Posterior cingulate gyrus (tissue), 11 donors: ENCODE data around the gene AUTS2.

ENCODE experiments used
- DNase-seq, 10 donors: peaks; one replicate each; pipeline versions ENCODE4 v3.0.0 to v3.0.0-alpha.2; 2020 to 2021; ENCODE audit warnings: mixed read lengths in 3 of 10
- intact Hi-C: fragments of 100-400 bp; cut with DNase I; formaldehyde crosslinking; loops from one replicate; pipeline ENCODE4 v1.15.1; 2023

The AUTS2 gene

GRCh38 chr7:70294211-70294911 is 696.1 kb downstream of the AUTS2 start:
- intact Hi-C loops, result no loop called here
- DNase-seq, result no peak

- no peak for DNase-seq
- intact Hi-C loops, result no loop called here
These were observed 700.7 kb downstream of the AUTS2 start for GRCh38 chr7:70298780-70299471.

- intact Hi-C loops, result no loop called here
- DNase-seq, result no peak
These were observed 701.2 kb downstream of the AUTS2 start for GRCh38 chr7:70299472-70299807.

- intact Hi-C loops, result no loop called here
- no peak for DNase-seq
These were observed 703.5 kb downstream of the AUTS2 start for GRCh38 chr7:70301673-70302185.

GRCh38 chr7:70303309-70303708 is 705.0 kb downstream of the AUTS2 start:
- intact Hi-C loops, result no loop called here
- DNase-seq, result no peak

GRCh38 chr7:70303780-70304179 is 705.5 kb downstream of the AUTS2 start:
- no peak for DNase-seq
- intact Hi-C loops, result no loop called here

- no peak for DNase-seq
- intact Hi-C loops, result no loop called here
These were observed 707.9 kb downstream of the AUTS2 start for GRCh38 chr7:70306173-70306572.

GRCh38 chr7:70307544-70308106 is 709.4 kb downstream of the AUTS2 start:
- DNase-seq, result no peak
- intact Hi-C loops, result no loop called here

- DNase-seq, result no peak
- intact Hi-C loops, result no loop called here
These were observed 714.1 kb downstream of the AUTS2 start for GRCh38 chr7:70312336-70312735.

- intact Hi-C loops, result no loop called here
- DNase-seq, result no peak
These were observed 715.0 kb downstream of the AUTS2 start for GRCh38 chr7:70313271-70313670.

GRCh38 chr7:70313687-70314086 is 715.4 kb downstream of the AUTS2 start:
- intact Hi-C loops, result no loop called here
- no peak for DNase-seq

- DNase-seq, result no peak
- intact Hi-C loops, result no loop called here
These were observed 715.9 kb downstream of the AUTS2 start for GRCh38 chr7:70314221-70314620.

GRCh38 chr7:70316745-70317144 is 718.5 kb downstream of the AUTS2 start:
- intact Hi-C loops, result no loop called here
- no peak for DNase-seq

- intact Hi-C loops, result no loop called here
These were observed 719.1 kb downstream of the AUTS2 start for GRCh38 chr7:70317356-70317755.

GRCh38 chr7:70318511-70318910 is 720.2 kb downstream of the AUTS2 start:
- intact Hi-C loops, result no loop called here
- no peak for DNase-seq

More at GRCh38 chr7:70317356-70317755, 719.1 kb downstream of the AUTS2 start:
- DNase-seq, result no peak

GRCh38 chr7:70319057-70319456 is 720.8 kb downstream of the AUTS2 start:
- no peak for DNase-seq
- intact Hi-C loops, result no loop called here

GRCh38 chr7:70321016-70321590 is 722.8 kb downstream of the AUTS2 start:
- DNase-seq, result no peak
- intact Hi-C loops, result no loop called here

- DNase-seq, result no peak
- intact Hi-C loops, result no loop called here
These were observed 724.6 kb downstream of the AUTS2 start for GRCh38 chr7:70322856-70323255.

GRCh38 chr7:70325509-70326101 is 727.3 kb downstream of the AUTS2 start:
- intact Hi-C loops, result no loop called here
- peak in 5 of 10 donors; percentile 20 to 84 (median 26) for DNase-seq

- intact Hi-C loops, result no loop called here
- DNase-seq, result no peak
These were observed 736.0 kb downstream of the AUTS2 start for GRCh38 chr7:70334295-70334694.

GRCh38 chr7:70334871-70335270 is 736.6 kb downstream of the AUTS2 start:
- DNase-seq, result no peak
- intact Hi-C loops, result no loop called here
